Measurements from ENCODE around the gene BAZ1B.
A peak's percentile ranks its signal among the peaks of the same experiment; 100 is the strongest.
"Not testable (repeated sequence)": the region's sequence is repeated elsewhere in the genome, so short reads cannot be mapped to it uniquely, and the experiment has no call there.

Gene BAZ1B

DNA sequence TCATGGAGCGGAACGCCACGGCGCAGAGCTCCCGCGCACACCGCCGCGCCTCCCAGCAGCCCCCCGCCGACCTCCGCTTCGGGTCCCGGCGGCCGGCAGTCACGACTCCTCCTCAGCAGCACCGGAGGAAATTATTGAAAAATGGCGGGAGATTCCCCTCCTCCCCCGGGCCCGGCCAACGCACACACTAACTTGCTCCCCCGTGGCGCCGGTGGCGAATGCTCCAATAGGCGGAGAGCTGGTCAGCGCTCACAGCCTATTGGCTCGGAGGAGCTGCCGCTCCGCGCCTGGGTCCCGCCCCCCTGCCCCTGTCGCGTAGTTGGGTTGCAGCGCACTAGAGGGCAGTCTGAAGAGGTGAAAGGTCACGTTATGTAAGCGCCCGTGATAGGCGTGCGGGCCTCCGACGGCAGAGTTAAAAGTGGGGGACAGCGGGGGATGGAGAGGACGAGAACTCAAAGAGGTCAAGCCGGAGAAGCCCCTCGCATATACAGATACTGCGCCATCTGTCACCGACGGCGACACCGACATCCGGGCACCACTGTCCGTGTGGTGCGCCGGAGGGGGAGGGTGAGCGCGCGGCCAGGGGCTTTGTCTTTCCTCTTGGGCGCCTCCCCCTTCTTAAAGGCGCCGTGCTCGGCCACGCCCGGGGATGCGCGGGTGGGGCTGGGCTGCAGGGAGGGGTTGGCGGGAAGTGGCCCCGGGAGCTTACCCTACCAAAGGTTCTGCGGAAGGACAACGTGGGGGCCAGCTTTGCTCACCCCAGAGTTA lies at the start of gene BAZ1B:
BAZ1B (minus strand) TSS at position 189 of the 768 bp plus-strand sequence. CDS start 360 bp downstream, outside the sequence.
- DNase-seq (ENCODE audit: extremely low read depth in 1 of 2, low read depth in 1 of 2) = peak; percentile 95 to 97

GRCh38 chr7:73570977-73571376 lies 48.9 kb upstream of the BAZ1B start:
- DNase-seq (ENCODE audit: extremely low read depth in 1 of 2, low read depth in 1 of 2) = no peak

- no peak for DNase-seq (ENCODE audit: extremely low read depth in 1 of 2, low read depth in 1 of 2)
These were observed 48.4 kb upstream of the BAZ1B start for GRCh38 chr7:73570521-73570920.

DNA sequence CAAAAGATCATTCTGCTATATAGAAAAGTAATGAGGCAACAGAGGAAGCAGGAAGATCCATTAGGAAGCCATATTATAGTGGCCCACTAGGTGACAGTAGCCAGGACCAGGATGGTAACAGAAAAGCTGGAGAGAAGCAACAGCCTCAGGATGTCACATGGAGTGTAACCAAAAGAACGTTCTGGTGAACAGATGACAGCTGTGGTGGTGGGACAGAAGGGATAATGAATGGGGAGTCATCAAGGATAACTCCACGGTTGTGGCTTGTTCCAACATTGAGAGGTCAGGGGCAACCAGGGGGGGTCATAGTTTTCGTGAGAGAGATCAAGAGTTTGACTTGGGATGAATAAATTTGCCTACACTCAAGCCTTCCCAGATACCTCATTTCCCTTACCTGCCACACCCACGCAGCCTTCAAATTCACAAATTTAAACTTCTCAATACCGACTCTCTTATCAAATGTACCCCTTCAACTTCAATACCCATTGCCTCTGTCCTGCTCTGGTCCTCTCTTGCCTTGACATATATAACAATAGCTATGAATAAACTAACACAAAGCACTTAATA lies 47.0 kb upstream of the BAZ1B start:
- no peak for DNase-seq (ENCODE audit: extremely low read depth in 1 of 2, low read depth in 1 of 2)

GRCh38 chr7:73567846-73568685 lies 46.0 kb upstream of the BAZ1B start:
- DNase-seq (ENCODE audit: extremely low read depth in 1 of 2, low read depth in 1 of 2) = no peak

DNA sequence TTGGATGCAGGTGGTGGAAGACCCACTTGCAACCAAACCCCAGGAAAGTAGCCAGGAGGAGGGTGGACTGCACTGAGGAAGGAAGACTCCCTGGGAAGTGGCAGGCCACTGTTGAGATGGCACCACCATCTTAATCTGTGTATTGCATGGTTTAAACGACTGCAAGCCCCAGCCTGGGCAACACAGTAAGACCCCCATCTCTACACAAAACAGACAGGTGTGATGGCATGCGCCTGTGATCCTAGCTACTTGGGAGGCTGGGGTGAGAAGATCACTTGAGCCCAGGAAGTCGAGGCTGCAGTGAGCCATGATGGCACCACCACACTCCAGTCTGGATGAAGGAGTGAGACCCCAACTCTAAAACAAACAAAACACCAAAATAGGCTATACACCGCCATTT lies 45.0 kb upstream of the BAZ1B start:
- DNase-seq (ENCODE audit: extremely low read depth in 1 of 2, low read depth in 1 of 2) = no peak

- DNase-seq (ENCODE audit: extremely low read depth in 1 of 2, low read depth in 1 of 2) = not testable (repeated sequence)
These were observed 44.3 kb upstream of the BAZ1B start for GRCh38 chr7:73566431-73566830.

- no peak for DNase-seq (ENCODE audit: extremely low read depth in 1 of 2, low read depth in 1 of 2)
These were observed 43.7 kb upstream of the BAZ1B start for GRCh38 chr7:73565675-73566340.

DNA sequence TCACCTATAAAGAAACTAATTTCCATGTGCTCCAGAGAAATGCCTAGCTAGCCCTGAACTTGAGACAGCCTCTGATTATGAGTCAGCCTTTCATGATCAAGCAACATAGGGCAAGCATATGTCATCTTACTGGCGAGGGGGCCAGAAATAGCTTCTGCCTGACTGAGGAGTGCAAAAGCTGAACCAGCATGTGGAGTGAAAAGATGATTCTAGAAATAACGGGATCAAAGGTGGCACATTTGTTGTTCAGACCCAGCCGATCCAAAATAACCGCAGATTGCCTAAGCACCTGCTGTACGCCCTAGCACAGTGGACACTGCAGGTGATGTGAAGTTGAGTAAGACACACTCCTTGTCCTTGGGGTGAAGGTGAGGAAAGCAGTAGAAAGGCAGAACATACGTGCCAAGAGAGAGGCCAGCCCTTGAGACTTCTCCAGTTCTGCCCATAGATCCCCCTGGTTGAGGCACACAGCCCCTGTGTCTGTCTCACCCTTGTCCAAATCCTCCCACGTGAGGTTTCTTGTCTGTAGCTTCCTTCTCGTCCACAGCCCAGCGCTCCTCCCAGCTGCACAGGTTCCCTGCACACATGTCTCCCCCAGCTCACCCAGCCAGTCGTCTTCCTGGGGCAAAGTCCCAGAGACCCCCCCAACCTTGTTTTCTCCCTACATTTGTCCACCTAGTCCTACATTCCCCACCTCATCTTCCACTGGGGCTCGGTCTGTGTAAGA lies 38.2 kb upstream of the BAZ1B start:
- no peak for DNase-seq (ENCODE audit: extremely low read depth in 1 of 2, low read depth in 1 of 2)

DNA sequence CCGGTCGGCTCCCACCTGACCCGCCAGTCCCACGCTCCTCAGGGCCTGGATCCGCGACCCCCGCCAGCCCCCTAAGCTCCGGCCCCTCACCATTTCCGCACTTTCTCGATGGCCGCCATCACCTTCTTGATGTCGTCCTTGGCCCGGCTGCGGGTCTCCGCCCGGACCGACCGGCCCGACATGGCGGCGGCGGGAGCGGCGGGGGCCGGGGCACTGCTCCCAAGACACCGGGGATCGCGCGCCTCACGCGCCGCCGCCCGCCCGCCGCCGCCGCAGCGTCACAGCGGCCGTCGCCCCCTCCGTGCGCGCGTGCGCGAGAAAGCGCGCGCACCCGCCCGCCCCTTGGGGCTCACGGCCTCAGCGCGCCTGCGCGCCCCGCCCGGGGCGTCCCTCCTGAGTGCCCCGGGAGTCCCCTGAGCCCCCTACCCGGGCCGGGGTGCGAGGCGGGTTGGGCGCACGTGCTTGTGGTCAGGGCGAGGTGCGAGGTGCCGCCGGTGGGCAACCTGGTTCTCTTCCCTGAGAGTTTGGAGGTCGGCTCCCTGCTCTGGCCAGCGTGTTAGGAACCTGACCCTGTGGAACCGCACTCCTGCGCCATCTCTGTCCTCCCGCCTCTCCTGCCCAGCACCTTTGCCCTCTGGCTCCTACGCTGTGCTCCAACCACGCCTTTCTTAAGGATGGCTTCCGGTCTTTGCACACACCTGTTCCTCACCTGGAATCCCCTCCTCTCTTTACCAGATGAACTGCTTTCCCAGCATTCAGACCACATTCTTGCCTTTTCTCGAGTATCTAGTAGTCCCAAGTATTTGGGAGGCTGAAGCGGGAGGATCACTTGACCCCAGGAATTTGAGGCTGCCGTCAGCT lies 35.5 kb upstream of the BAZ1B start, which contains the start of gene BCL7B:
BCL7B (minus strand) TSS at position 294 of the 861 bp plus-strand sequence; CDS start at position 182, 112 bp downstream.
- peak; percentile 32 to 65 for DNase-seq (ENCODE audit: extremely low read depth in 1 of 2, low read depth in 1 of 2)

- peak; percentile 88 to 94 for DNase-seq (ENCODE audit: extremely low read depth in 1 of 2, low read depth in 1 of 2)
These were observed 35.0 kb upstream of the BAZ1B start for GRCh38 chr7:73557108-73557396.

GRCh38 chr7:73556208-73557107 lies 34.4 kb upstream of the BAZ1B start:
- no peak for DNase-seq (ENCODE audit: extremely low read depth in 1 of 2, low read depth in 1 of 2)

GRCh38 chr7:73555411-73555982 lies 33.4 kb upstream of the BAZ1B start:
- no peak for DNase-seq (ENCODE audit: extremely low read depth in 1 of 2, low read depth in 1 of 2)

DNA sequence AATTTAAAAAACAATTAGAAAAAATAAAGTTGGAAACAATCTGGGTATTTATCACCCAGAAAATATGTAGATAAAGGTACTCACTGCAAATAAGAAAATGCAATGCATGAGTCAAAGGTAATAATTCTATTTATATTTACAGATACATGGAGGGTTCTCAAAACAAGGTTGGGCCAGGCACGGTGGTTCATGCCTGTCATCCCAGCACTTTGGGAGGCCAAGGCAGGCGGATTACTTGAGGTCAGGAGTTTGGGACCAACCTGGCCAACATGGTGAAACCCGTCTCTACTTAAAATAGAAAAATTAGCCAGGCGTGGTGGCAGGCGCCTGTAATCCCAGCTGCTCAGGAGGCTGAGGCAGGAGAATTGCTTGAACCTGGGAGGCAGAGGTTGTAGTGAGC lies 28.0 kb upstream of the BAZ1B start:
- DNase-seq (ENCODE audit: extremely low read depth in 1 of 2, low read depth in 1 of 2) = not testable (repeated sequence)

DNA sequence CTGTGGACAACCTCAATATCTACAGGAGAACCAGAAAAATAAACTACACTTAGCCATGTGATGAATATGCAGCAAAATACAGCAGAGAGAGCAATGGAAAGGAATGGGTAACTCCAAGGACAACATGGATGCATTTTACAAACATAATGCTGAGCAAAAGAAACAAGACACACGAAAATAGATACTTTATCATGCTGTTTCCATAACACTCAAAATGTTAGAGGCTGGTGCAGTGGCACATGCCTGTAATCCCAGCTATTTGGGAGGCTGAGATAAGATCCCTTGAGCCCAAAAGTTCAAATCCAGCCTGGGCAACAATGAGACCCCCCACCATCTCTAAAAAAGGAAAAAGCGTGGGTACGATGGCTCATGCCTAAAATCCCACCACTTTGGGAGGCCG lies 27.1 kb upstream of the BAZ1B start:
- no peak for DNase-seq (ENCODE audit: extremely low read depth in 1 of 2, low read depth in 1 of 2)

GRCh38 chr7:73547841-73548240 lies 25.7 kb upstream of the BAZ1B start:
- DNase-seq (ENCODE audit: extremely low read depth in 1 of 2, low read depth in 1 of 2) = no peak

GRCh38 chr7:73544678-73545077 lies 22.6 kb upstream of the BAZ1B start:
- no peak for DNase-seq (ENCODE audit: extremely low read depth in 1 of 2, low read depth in 1 of 2)

- no peak for DNase-seq (ENCODE audit: extremely low read depth in 1 of 2, low read depth in 1 of 2)
These were observed 19.6 kb upstream of the BAZ1B start for GRCh38 chr7:73541722-73542121.
